Measurements from ENCODE around the gene IFNGR2.
"Not testable (repeated sequence)": the region's sequence is repeated elsewhere in the genome, so short reads cannot be mapped to it uniquely, and the experiment has no call there.

The IFNGR2 gene

GRCh38 chr21:33378081-33378480 lies 25.1 kb upstream of the IFNGR2 start:
- no peak for DNase-seq

DNA sequence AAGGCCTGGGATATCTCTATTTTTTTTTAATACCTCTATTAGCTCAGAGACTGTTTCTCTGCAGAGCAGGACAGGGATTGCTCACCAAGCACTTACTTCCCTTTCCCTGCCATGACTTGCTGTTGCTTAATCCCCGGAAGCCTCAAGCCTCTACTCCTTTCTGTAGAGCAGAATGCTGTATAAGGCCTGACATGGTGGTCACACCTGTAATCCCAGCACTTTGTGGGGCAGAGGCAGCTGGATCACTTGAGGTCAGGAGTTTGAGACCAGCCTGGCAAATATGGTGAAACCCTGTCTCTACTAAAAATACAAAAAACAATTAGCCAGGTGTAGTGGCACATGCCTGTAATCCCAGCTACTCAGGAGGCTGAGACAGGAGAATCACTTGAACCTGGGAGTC lies 23.3 kb upstream of the IFNGR2 start:
- not testable (repeated sequence) for DNase-seq

DNA sequence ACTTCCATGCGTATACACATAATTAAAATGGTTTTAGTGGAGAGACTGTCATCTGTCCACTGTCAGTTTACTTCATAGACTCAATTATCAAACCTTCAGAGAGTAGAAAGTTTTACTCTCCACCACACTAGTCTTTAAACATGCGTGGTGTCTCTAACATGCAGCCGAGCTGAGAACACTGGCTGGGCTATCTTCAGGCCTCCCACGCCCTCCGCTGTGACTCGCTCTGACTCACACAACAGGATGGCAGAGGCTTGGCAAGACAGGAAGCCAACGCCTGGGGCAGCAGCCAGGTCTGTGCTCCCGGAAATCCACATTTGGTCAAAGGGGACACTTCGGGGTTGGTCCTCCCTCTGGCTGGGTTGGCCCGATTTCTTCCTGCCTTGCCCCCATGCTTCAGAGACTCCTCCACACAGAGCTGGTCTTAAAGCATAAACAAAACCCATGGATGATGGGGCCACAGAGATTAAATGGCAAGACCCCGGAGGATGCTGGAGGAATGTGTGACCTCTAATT lies 22.7 kb upstream of the IFNGR2 start:
- DNase-seq: no peak

GRCh38 chr21:33381381-33381780 lies 21.8 kb upstream of the IFNGR2 start:
- DNase-seq: not testable (repeated sequence)

DNA sequence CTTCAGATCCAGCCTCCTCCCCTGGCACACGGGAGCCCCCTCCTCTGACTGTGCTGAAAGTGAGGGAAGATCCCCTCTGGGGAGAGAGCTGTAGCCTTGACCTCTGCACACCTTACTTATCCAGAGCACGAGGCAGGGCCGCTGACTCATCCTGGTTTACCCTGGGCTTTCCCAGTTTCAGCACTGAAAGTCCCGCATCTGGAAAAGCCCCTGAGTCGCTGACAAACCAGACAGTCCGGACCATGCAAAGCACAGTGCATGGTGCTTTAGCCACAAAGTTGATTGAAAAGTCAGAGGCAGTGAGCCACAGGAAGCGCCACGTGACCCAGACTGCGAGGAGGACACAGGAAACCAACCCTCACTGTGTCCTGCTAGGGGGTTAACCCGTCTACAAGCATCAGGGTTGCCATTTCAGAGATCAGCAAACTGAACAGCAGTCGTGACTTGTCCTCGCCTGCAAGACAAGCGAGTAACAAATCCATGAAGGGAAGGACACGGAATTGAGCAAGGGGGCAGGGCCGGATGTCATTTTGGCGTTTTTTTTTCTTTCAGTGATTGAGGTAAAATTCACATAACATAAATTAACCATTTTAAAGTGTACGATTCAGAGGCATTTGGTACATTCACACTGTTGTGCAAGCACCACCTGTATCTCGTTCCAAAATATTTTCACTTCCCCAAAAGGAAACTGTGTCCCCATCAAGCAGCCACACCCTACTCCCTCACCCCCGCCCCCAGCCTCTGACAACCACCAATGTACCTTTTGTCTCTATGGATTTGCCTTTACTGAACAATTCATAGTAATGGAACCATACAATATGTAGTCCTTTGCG lies 19.9 kb upstream of the IFNGR2 start:
- DNase-seq: no peak

DNA sequence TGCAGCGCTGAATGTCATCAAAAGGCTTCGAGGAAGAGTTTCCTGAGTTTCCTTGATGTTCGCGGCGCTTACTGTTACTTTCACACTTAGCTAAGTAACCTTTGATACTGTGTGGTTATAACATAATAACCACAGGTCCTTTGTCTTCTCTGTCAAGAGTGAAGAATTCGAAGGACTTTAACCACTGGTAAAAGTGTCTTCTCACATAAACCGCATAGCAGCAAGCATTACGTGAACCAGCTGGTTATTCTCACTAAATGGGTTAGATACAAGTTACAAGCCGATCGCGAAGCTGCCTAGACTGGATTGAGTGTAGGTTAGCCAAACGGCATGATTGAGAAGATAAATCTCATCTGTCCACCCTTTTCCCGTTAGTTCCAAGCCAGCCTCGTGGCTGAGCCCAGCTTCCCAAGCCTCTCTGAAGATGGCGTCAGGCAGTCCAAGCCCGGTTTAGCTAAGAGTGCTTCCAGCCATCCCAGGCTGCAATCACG lies 18.3 kb upstream of the IFNGR2 start:
- DNase-seq: no peak

- no peak for DNase-seq
Observed at GRCh38 chr21:33386222-33386784, 16.9 kb upstream of the IFNGR2 start.

DNA sequence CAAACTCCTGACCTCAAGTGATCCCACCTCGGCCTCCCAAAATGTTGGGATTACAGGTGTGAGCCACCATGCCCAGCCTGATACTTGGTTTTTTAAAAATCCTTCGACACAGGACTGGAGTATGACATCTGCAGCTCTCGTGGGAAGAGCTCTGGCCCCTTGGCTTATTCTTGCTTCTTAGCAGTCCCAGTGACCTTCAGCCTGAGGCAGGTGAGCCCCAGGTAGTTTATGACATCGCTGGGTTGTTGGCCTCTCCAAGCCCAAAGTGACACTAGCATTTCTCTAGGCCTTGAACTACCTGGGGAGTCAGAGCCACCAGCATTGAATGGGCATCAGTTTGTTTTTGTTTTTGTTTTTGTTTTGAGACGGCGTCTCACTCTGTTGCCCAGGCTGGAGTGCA lies 15.9 kb upstream of the IFNGR2 start:
- no peak for DNase-seq

DNA sequence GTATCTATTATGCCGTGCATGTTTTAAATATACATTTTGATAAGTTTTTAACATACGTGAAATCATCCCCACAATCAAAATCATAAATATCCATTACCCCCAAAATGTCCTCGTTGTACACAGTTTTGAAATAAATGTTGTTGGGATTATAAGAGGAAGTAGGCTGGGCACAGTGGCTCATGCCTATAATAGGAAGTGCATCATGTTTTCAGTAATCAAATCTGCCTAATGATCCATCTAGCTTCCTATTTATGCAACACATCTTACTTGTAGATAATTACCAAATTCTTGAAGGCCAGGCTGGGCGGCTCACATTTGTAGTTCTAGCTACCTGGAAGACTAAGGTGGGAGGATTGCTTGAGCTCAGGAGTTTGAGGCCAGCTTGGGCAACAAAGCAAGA lies 15.0 kb upstream of the IFNGR2 start:
- DNase-seq: no peak

DNA sequence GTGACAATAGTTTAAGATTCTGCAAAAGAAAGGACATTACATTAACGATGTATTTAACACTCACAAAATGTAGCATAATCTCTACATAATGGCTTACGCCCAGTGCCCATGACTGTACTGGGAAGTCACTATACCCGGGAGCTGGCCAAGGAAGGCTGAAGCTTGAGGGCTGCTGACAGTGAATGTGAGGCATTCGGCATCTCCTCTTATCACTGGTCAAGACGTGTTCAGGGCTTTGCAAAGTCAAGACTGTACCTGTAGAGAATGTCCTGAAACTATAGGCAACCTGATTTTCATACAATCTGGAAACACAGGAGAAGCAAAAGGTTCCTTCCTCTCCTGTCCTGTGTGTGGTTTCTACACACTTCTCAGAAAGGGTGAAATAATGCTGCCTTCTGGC lies 12.7 kb upstream of the IFNGR2 start:
- no peak for DNase-seq

DNA sequence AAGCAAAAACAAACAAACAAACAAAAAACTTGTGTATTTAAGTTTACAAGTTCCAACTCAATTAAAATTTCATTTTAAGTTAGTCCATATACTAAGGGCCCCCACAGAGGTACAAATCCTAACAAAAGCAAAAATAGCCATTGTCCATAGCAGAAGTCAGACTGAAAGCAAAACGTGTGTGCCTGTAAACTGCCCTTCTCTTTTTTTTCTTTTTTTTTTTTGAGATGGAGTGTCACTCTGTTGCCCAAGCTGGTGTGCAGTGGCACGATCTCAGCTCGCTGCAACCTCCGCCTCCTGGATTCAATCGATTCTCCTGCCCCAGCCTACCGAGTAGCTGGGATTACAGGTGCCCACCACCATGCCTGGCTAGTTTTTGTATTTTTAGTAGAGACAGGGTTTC lies 11.6 kb upstream of the IFNGR2 start:
- DNase-seq: no peak

- DNase-seq: no peak
Observed at GRCh38 chr21:33392284-33392985, 10.8 kb upstream of the IFNGR2 start.

DNA sequence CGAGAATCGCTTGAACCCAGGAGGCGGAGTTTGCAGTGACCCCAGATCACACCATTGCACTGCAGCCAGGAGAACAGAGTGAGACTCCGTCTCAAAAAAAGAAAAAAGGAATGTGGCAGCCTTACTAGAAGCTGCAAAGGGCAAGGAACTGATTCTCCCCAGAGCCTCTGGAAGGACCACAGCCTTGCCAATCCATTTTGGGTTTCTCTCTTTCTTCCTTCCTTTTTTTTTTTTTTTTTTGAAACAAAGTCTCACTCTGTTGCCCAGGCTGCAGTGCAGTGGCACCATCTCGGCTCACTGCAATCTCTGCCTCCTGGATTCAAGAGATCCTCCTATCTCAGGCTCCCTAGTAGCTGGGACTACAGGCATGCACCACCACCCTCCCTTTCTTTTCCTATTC lies 9.9 kb upstream of the IFNGR2 start:
- DNase-seq: no peak

- no peak for DNase-seq
Observed at GRCh38 chr21:33394260-33394659, 9.0 kb upstream of the IFNGR2 start.

- no peak for DNase-seq
Observed at GRCh38 chr21:33395891-33396331, 7.3 kb upstream of the IFNGR2 start.

DNA sequence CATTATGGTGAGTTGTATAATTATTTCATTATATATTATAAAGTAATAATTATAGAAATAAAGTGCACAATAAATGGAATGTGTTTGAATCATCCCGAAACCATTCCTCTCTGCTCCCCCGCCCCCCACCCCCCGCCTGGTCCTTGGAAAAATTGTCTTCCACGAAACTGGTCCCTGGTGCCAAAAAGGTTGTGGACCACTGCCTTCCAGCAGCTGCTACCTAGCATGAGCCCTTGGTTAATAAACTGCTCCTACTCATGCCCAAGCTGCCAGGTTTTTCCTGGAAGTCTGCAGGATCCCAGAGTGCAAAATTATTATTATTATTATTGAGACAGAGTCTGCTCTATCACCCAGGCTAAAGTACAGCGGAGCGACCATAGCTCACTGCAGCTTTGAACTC lies 6.8 kb upstream of the IFNGR2 start:
- DNase-seq: no peak

DNA sequence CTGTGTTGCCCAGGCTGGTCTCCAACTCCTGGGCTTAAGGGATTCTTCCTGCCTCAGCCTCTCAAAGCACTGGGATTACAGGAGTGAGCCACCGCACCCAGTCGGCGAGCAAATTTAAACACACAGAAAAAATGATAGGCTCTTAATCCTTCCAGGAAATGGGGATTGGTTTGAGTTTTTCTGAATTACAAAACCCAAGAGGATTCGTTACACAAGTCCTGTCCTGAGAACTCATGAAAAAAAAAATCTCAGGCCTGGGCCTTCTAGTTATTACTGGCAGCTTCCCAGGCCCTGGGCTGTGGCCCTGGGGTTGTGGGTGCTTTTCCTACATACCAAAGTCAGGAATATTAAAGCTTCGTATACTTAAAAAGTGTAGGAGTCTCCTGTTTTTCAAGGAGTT lies 6.3 kb upstream of the IFNGR2 start:
- no peak for DNase-seq

DNA sequence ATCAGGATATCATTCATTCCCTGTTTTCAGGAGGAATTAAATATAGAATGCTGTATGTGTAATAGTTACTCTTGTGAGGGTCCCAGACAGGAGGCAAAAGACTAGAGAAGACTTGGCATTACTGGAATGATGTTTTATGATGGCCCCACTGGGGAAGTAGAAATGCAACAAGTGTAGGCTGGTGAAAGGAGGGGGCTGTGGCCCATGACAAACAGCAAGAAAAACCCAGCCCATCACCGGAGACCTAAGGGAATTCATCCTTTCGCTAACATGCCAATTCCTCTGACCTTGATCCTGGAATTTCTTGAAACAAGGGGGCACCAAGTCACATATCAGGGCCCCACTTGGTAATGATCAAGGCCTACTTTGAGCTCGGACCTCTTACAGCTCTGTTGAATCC lies 5.5 kb upstream of the IFNGR2 start:
- no peak for DNase-seq

DNA sequence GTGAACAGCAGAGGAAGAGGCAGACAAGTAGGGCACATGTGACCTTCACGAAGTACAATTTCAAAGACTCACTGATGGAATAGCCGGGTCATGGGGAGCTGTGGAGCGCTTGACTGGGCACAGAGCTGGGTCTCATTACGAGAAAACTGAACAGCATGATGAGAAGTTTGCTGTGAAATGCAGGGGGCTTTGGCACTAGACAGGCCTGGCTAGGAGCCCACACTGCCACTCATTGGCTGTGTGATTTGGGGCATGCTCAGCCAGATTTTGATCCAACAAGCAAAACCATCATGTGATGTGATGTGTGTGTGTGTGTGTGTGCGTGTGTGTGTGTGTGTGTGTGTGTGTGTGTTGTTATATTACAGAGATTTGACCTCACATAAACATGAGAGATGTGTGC lies 4.9 kb upstream of the IFNGR2 start:
- no peak for DNase-seq

GRCh38 chr21:33401630-33401992 lies 1.6 kb upstream of the IFNGR2 start:
- DNase-seq: no peak

DNA sequence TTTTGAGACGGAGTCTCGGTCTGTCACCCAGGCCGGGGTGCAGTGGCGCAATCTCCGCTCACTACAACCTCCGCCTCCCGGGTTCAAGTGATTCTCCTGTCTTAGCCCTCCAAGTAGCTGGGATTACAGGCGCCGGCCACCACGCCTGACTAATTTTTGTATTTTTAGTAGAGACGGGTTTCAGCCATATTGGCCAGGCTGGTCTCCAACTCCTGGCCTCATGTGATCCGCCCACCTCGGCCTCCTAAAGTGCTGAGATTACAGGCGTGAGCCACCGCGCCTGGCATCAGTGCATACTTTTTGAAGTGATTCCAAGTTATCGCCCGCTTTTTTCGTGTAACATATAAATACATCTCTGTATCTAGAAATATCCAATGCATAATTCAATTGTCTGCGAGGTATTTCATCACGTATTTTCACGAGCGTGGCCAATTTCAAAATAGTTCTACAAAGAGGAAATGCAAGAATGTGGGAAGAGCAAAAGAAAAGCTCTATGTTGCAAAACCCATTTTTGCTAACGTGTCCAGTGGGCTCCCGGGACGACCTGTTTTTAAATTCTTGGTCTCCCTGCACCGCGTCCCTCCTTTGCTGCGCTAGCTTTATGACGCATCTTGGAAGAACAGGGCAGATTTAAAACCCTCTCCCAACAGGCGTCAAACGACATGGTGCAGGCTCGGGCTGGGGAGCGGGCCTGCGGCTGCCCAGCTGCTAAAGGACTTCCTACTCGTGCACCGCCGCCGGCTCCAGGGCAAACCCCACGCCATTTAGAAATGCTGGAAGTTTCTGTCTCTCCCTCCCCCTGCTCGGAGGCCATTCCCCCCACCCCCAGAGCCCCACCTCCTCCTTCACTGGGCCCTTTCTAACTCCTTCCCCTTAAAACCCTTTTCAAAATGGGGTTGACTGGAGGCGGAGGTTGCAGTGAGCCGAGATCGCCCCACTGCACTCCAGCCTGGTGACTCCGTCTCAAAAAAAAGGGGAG lies 923 bp upstream of the IFNGR2 start:
- no peak for DNase-seq

DNA sequence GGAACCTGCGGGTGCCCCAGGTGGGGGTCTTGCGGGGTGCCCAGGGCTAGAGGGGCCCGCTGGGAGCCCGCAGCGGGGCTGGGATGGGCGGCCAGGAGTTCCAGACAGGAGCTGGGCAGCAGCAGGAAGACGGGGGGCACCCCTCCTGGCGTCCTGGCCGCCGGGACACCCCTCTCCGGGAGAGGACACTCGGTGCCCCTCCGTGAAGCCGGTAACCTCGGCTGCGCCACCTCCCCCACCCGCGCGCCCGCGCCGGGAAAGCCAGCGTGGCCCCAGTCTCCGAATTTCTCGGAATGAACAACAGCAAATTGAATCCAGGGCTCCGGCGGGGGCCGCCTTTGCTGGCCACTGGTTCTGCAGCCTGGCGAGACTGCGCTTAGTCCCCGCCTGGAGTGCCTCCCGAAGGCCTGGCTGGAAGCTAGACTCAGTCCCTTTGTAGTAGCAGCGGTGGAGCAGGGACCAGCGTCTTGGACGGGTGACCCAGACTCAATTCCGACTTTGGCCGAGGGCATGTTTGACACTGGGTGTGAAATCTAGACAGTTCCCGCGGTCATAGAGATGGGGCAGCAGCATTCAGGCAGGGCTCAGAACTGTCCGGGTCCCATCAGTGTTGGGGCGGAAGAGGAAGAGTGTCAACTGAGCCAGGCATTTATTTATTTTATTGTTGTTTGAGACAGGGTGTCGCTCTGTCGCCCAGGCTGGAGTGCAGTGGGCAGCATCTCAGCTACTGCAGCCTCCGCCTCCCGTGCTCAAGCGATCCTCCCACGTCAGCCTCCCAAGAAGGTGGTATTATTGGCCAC lies 773 bp downstream of the IFNGR2 start:
- DNase-seq: peak; percentile 79

All from NCI-H2029 treated with DMSO at 0.1 percent for 48 hours (cell line).